MCF 10A (cell line): ENCODE measurements around the gene CELF4. TPM values are rescaled to one million over a fixed set of nuclear protein-coding genes. Genes with fewer than 3 reads are reported as not detected.

Experiments
- BruUV-seq: library from RNA; stranded (reverse); fragments of 400-500 nt; replicated peaks from 2 replicates; lab custom pipeline; 2021; lab: Mats Ljungman, UMichigan
- CTCF ChIA-PET: fragments of 300-600 bp; sonication (Branson Sonifier 250); formaldehyde crosslinking; extraction: SDS; loops from one replicate; lab custom pipeline; 2021; ENCODE audit warnings: antibody characterized with exemption, inconsistent platforms; lab: Yijun Ruan, JAX
- POLR2A ChIA-PET: fragments of 300-600, 350-650 bp; sonication (Branson Sonifier 250); formaldehyde crosslinking; extraction: SDS; loops from one replicate; lab custom pipeline; 2020; ENCODE audit warnings: antibody characterized with exemption, inconsistent platforms; lab: Yijun Ruan, JAX
- DNase-seq: peaks from one replicate; pipeline ENCODE4 v3.0.0-alpha.2; 2018; ENCODE audit not compliant: unreplicated experiment
- H3K27ac Mint-ChIP-seq: one replicate; pipeline ENCODE4 v1.8.0; 2022; ENCODE audit warnings: mild to moderate bottlenecking, low read depth, mixed read lengths; ENCODE audit not compliant: unreplicated experiment
- H3K27me3 Mint-ChIP-seq: one replicate; pipeline ENCODE4 v1.8.0; 2022; ENCODE audit warnings: mixed read lengths; ENCODE audit not compliant: insufficient read depth, unreplicated experiment
- H3K36me3 Mint-ChIP-seq: one replicate; pipeline ENCODE4 v1.8.0; 2022; ENCODE audit warnings: mild to moderate bottlenecking, moderate library complexity, mixed read lengths; ENCODE audit not compliant: insufficient read depth, unreplicated experiment
- H3K4me1 Mint-ChIP-seq: one replicate; pipeline ENCODE4 v1.8.0; 2022; ENCODE audit warnings: mixed read lengths; ENCODE audit not compliant: insufficient read depth, unreplicated experiment
- H3K4me3 Mint-ChIP-seq: one replicate; pipeline ENCODE4 v1.8.0; 2022; ENCODE audit warnings: mild to moderate bottlenecking, moderate library complexity, mixed read lengths; ENCODE audit not compliant: unreplicated experiment
- H3K9me3 Mint-ChIP-seq: one replicate; pipeline ENCODE4 v1.8.0; 2022; ENCODE audit warnings: mixed read lengths; ENCODE audit not compliant: unreplicated experiment
- CTCF ChIP-seq: fragments of 200-600 bp; IDR thresholded peaks from one replicate; pipeline ENCODE4 v1.8.0; 2022; ENCODE audit warnings: antibody characterized with exemption, mild to moderate bottlenecking; ENCODE audit not compliant: unreplicated experiment
- intact Hi-C: fragments of 100-400 bp; cut with micrococcal nuclease; formaldehyde crosslinking; loops from 2 replicates; pipeline ENCODE4 v1.14.1; 2022
- total RNA-seq: library from RNA; stranded (reverse); gene quantifications from 2 replicates; pipeline ENCODE4 v1.2.3, GENCODE V29; 2022

Gene CELF4
- total RNA-seq, 1 experiment from 2014 or later = not detected

DNA sequence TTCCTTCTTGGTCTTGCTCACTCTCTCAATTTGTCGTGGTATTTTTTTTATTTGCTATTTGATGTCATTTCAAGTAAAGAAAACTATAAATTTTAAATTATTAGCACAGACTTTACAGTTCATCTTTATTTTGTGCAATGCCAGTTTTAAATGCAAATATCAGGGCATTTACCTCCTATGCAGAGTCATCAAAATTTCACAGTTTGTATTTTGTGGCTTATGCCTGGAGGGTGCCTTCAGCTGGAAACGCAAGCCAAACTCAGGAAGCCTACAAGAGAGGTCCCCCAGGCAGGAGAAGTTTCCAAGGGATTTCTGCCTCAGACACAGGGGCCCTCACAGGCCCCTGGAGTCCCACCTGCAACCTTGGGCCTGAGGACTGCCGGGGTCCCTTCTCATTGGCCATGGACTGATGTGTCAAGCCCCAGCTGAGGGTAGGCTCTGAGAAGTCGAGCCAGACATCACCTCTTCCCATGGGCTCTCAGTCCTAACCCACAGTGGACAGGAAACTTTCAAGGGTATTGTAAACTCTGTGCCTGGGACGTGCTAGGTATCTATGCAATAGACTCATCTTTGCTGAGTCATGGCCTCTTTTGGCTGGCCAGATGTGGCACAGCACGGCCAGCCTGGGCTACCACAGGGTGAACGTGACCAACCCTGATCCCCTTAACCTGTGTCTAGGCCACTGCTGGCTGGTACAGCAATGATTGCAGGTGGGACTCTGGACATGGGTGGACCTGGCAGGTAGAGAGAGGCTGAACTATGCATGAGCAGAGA lies 236.5 kb downstream of the CELF4 start:
- no TSS peak for BruUV-seq
- CTCF ChIA-PET = interaction anchor here (4.2 kb wide), 1 partner anchor 14 kb away, joined by 28 read pairs; no protein-coding TSS in a partner anchor
- Mint-ChIP-seq H3K9me3 (no peaks in the 10 kb centered on the region), H3K36me3 (no peaks in the 10 kb centered on the region), H3K4me3 (no peak overlapping the region), H3K4me1 (no peaks in the 10 kb centered on the region), H3K27ac (no peak overlapping the region), H3K27me3 (no peaks in the 10 kb centered on the region)
- intact Hi-C loops = no loop called here
- no peak for TF ChIP-seq CTCF
- POLR2A ChIA-PET = no interaction called here
- no peak for DNase-seq

- no TSS peak for BruUV-seq
- ChIA-PET POLR2A (no interaction called here), CTCF (interaction anchor here (0.9 to 4.2 kb wide), 2 partner anchors 16 to 59 kb away, joined by 3 to 28 read pairs; no protein-coding TSS in a partner anchor)
- no peak overlapping the region for H3K4me3 Mint-ChIP-seq
- intact Hi-C loops = no loop called here
- no peak for DNase-seq
- H3K4me1 Mint-ChIP-seq = no peaks in the 10 kb centered on the region
- TF ChIP-seq CTCF = no peak
- H3K9me3 Mint-ChIP-seq = no peaks in the 10 kb centered on the region
- no peak overlapping the region for H3K27ac Mint-ChIP-seq
- no peaks in the 10 kb centered on the region for H3K36me3 Mint-ChIP-seq
- no peaks in the 10 kb centered on the region for H3K27me3 Mint-ChIP-seq
These were observed 238.5 kb downstream of the CELF4 start for GRCh38 chr18:37327063-37327577.

DNA sequence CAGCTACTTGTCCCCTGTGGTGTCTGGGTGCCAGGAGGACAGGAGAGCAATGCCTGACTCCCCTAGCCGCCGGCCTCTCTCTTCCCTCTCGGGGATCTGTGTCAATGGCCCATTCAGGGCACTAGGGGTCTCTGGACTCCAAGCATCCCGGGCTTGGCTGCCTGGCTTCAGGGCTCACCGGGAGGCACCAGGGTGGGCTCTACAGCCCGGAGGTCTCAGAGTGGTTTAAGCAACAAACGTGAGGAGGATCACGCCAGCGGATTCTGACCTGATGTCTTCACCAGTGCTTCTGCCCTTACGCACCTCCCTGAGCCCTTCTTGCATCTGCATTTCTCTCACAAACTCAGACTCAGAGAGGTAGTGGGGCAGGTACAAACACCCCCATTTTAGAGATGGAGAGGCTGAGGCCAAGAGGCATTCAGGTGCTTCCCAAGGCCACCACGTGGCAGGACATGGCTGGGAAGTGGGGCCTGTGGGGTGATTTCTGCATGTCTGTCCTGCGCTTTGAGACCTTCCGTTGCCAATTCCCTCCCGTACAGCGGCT lies 243.0 kb downstream of the CELF4 start:
- intact Hi-C loops = no loop called here
- CTCF ChIA-PET = interaction anchor here (0.6 to 1.3 kb wide), 7 partner anchors 11 to 321 kb away, joined by 3 to 7 read pairs (median 4); no protein-coding TSS in a partner anchor
- Mint-ChIP-seq H3K36me3 (no peaks in the 10 kb centered on the region), H3K27ac (no peak overlapping the region), H3K27me3 (no peaks in the 10 kb centered on the region), H3K4me3 (no peak overlapping the region), H3K9me3 (no peaks in the 10 kb centered on the region), H3K4me1 (no peaks in the 10 kb centered on the region)
- BruUV-seq = no TSS peak
- POLR2A ChIA-PET = no interaction called here
- peak; percentile 62 for TF ChIP-seq CTCF
- peak; percentile 53 for DNase-seq
